ENCODE results near the gene ALG8.

DNA sequence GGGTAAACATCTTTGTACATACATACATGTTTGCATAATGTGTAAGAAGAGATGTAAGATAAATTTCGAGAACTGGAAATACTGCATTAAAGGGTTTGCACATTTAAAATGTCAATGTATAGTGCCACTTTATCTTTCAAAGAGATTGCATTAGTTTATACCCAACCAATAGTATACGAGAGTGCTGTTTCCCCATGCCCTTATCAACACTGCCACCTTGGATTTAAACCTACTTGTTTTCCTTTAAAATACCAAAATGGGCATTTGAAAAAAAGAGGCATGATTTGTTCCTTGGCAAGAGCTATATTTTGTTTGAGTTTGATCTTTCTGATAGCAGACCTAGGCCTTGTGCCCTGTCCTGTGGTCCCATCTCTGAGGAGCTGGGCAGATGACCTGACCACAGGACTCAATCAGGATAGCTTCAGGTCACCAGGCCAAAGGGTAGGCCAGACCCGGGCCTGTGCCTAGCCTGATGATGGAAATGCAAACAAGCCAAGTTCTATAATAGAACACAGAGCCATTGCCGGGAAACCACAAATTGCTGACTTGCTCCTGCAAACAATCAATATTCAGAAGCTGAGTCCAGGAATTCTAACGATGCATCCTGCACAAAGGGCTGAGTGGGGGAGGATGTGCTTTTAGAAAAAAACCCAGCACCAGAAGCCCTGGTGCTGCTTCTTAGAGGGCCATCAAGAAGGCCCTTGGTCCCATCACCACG is 16.9 kb upstream of the ALG8 start:
- TF ChIP-seq POLR2AphosphoS5 (IDR thresholded peaks at IDR 0.05; ENCODE audit: borderline replicate concordance, low read depth, low read length) (no peak), EZH2 (IDR thresholded peaks at IDR 0.05) (no peak), FOXP2 (optimal IDR thresholded peaks at IDR 0.05; ENCODE audit: control extremely low read depth, extremely low read length, insufficient read depth) (no peak)

All from SK-N-MC (cell line).